ENCODE results near the gene RPL7A. TPM values are rescaled to one million over a fixed set of nuclear protein-coding genes. Genes with fewer than 3 reads are reported as not detected.
"Not testable (repeated sequence)": the region's sequence is repeated elsewhere in the genome, so short reads cannot be mapped to it uniquely, and the experiment has no call there.

The RPL7A gene
- total and polyA plus RNA-seq, 4 donors, result 1,304 to 3,584 (median 2,046) TPM

DNA sequence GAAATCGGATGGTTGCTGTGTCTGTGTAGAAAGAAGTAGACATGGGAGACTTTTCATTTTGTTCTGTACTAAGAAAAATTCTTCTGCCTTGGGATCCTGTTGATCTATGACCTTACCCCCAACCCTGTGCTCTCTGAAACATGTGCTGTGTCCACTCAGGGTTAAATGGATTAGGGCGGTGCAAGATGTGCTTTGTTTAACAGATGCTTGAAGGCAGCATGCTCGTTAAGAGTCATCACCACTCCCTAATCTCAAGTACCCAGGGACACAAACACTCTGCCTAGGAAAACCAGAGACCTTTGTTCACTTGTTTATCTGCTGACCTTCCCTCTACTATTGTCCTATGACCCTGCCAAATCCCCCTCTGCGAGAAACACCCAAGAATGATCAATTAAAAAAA, 43.4 kb downstream of the RPL7A start:
- DNase-seq; H3K4me3 ChIP-seq (ENCODE audit: low read length in 2 of 2); intact Hi-C loops (cut with DNase I); ATAC-seq (ENCODE audit: low FRiP score); H3K27ac ChIP-seq (ENCODE audit: low read depth in 1 of 2, low read length in 2 of 2); H3K27me3 ChIP-seq (ENCODE audit: control insufficient read depth in 1 of 2, insufficient read depth in 2 of 2, low read length in 1 of 2); H3K9me3 ChIP-seq (ENCODE audit: control insufficient read depth, low read length); H3K36me3 ChIP-seq (ENCODE audit: control insufficient read depth in 1 of 2, insufficient read depth in 2 of 2, low read length in 1 of 2); H3K4me1 ChIP-seq (ENCODE audit: control insufficient read depth in 1 of 2, insufficient read depth in 2 of 2, low read length in 2 of 2): not testable (repeated sequence)
- WGBS, 2 donors, result 66 to 73% methylated on average over 2 to 3 of the region's 4 CpGs

DNA sequence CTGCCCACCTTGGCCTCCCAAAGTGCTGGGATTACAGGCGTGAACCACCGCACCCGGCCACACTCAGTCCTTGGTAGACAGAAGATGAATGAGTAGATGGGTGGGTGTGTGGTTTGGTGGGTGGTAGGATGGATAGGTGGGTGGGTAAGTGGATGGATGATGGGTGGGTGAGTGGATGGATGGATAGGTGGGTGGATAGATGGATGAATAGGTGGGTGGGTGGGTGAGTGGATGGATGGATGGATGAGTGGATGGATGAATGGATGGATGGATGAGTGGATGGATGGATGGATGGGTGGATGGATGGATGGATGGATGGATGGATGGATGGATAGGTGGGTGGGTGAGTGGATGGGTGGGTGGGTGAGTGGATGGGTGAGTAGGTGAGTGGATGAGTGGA, 44.3 kb downstream of the RPL7A start:
- H3K27ac ChIP-seq (ENCODE audit: low read depth in 1 of 2, low read length in 2 of 2); DNase-seq; H3K4me3 ChIP-seq (ENCODE audit: low read length in 2 of 2); H3K27me3 ChIP-seq (ENCODE audit: control insufficient read depth in 1 of 2, insufficient read depth in 2 of 2, low read length in 1 of 2); H3K36me3 ChIP-seq (ENCODE audit: control insufficient read depth in 1 of 2, insufficient read depth in 2 of 2, low read length in 1 of 2); H3K4me1 ChIP-seq (ENCODE audit: control insufficient read depth in 1 of 2, insufficient read depth in 2 of 2, low read length in 2 of 2); ATAC-seq (ENCODE audit: low FRiP score); intact Hi-C loops (cut with DNase I); H3K9me3 ChIP-seq (ENCODE audit: control insufficient read depth, low read length): not testable (repeated sequence)
- 95 to 96% methylated on average over 3 of the region's 3 CpGs for WGBS, 2 donors

DNA sequence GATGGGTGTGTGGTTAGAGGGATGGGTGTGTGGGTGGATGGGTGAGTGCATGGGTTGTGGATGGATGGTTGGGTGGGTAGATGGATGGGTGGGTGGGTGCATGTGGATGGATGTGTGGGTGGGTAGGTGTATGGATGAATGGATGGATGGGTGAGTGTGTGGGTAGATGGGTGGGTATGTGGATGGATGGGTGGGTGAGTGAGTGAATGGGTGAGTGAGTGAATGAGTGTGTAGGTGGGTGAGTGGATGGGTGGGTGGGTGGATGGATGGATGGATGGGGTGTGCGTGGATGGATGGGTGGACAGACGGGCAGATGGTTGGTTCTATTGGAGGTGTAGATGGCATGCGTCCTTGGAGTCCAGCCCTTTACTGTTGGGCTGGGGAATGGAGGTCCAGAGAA, 45.4 kb downstream of the RPL7A start:
- WGBS, 2 donors, result 85 to 89% methylated on average over 3 of the region's 3 CpGs
- H3K9me3 ChIP-seq (ENCODE audit: control insufficient read depth, low read length), result no peaks in the 10 kb centered on the region
- intact Hi-C loops (cut with DNase I), result no loop called here
- H3K4me3 ChIP-seq (ENCODE audit: low read length in 2 of 2), result no peak overlapping the region
- no peaks in the 10 kb centered on the region for H3K27me3 ChIP-seq (ENCODE audit: control insufficient read depth in 1 of 2, insufficient read depth in 2 of 2, low read length in 1 of 2)
- H3K27ac ChIP-seq (ENCODE audit: low read depth in 1 of 2, low read length in 2 of 2), result no peak overlapping the region
- H3K4me1 ChIP-seq (ENCODE audit: control insufficient read depth in 1 of 2, insufficient read depth in 2 of 2, low read length in 2 of 2), result no peaks in the 10 kb centered on the region
- DNase-seq (no peak), ATAC-seq (ENCODE audit: low FRiP score) (no peak)
- H3K36me3 ChIP-seq (ENCODE audit: control insufficient read depth in 1 of 2, insufficient read depth in 2 of 2, low read length in 1 of 2), result no peaks in the 10 kb centered on the region

DNA sequence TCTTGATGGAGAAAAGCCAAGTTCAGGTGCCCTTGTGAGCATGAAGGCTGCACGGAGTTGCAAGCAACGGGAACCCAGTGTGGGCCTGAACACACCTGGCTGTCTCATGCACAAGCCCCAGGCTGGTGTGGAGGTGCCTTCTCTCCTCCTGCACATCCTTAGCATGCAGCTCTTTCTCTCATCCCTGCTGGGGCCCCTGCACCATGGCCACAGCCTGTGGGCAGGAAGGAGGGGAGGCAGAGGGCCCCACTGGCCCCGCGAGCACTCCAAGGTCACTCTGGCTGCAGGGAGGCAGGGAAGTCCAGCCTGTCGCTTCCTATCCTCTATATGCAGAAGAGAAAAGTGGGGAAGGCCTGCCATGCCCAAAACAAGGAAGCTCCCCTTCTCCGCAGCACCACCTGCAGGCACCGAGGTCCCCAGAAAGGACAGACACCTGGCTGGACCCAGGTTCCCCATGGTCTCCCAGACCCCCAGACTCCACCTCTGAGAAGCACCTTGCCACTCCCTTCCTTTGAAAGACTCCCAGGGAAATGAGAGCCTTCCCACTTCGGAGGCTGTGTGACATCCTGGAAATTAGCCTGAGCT, 46.8 kb downstream of the RPL7A start:
- DNase-seq (no peak), ATAC-seq (ENCODE audit: low FRiP score) (no peak)
- H3K4me1 ChIP-seq (ENCODE audit: control insufficient read depth in 1 of 2, insufficient read depth in 2 of 2, low read length in 2 of 2), result no peaks in the 10 kb centered on the region
- H3K36me3 ChIP-seq (ENCODE audit: control insufficient read depth in 1 of 2, insufficient read depth in 2 of 2, low read length in 1 of 2), result no peaks in the 10 kb centered on the region
- no peak overlapping the region for H3K27ac ChIP-seq (ENCODE audit: low read depth in 1 of 2, low read length in 2 of 2)
- intact Hi-C loops (cut with DNase I), result no loop called here
- H3K9me3 ChIP-seq (ENCODE audit: control insufficient read depth, low read length), result no peaks in the 10 kb centered on the region
- H3K27me3 ChIP-seq (ENCODE audit: control insufficient read depth in 1 of 2, insufficient read depth in 2 of 2, low read length in 1 of 2), result no peaks in the 10 kb centered on the region
- 46 to 54% methylated on average over 8 of the region's 8 CpGs for WGBS, 2 donors
- no peak overlapping the region for H3K4me3 ChIP-seq (ENCODE audit: low read length in 2 of 2)

DNA sequence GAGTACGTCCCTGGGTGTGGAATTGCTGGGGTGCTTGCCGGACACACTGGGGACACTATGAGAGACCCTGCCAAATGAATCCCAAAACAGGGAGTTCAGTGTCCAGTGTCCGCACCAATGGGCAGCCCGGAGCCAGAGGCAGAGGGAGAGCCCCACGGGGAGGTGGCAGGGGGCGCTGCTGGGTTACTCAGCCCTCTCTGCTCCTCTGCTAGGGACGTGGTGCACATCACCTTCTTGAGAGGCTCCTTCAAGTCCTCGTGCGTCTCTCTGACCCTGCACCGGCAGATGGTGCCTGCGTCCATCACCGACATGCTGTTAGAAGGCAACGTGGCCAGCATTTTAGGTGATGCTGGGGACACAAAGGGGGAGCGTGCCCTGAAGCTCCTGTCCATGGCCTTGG, 48.9 kb downstream of the RPL7A start:
- Histone ChIP-seq H3K4me1 (ENCODE audit: control insufficient read depth in 1 of 2, insufficient read depth in 2 of 2, low read length in 2 of 2) (no peaks in the 10 kb centered on the region), H3K9me3 (ENCODE audit: control insufficient read depth, low read length) (no peaks in the 10 kb centered on the region), H3K27me3 (ENCODE audit: control insufficient read depth in 1 of 2, insufficient read depth in 2 of 2, low read length in 1 of 2) (no peaks in the 10 kb centered on the region), H3K27ac (ENCODE audit: low read depth in 1 of 2, low read length in 2 of 2) (no peak overlapping the region), H3K4me3 (ENCODE audit: low read length in 2 of 2) (no peak overlapping the region), H3K36me3 (ENCODE audit: control insufficient read depth in 1 of 2, insufficient read depth in 2 of 2, low read length in 1 of 2) (no peaks in the 10 kb centered on the region)
- ATAC-seq (ENCODE audit: low FRiP score), result no peak
- intact Hi-C loops (cut with DNase I), result no loop called here
- no peak for DNase-seq
- WGBS, 2 donors, result 25 to 26% methylated on average over 13 to 14 of the region's 14 CpGs

DNA sequence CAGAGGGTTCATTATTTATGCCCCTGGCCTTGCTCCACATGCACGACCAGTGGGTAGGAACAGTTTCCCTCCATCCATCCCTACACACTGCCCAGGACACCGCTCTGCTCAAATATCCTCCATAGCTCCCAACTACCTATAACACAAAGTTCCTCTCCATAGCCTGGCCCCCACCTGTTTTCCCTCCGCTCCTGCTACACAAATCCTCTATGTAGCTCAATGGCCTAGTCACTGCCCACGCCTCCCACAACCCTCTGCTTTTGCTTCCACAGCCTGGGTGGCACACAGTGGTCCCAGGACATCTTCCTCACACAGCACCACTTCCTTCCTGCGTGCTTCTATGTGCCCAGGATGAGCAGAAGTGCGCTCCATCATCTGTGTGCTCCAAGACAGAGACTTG, 49.4 kb downstream of the RPL7A start:
- H3K36me3 ChIP-seq (ENCODE audit: control insufficient read depth in 1 of 2, insufficient read depth in 2 of 2, low read length in 1 of 2), result no peaks in the 10 kb centered on the region
- H3K9me3 ChIP-seq (ENCODE audit: control insufficient read depth, low read length), result no peaks in the 10 kb centered on the region
- H3K4me3 ChIP-seq (ENCODE audit: low read length in 2 of 2), result no peak overlapping the region
- no peaks in the 10 kb centered on the region for H3K27me3 ChIP-seq (ENCODE audit: control insufficient read depth in 1 of 2, insufficient read depth in 2 of 2, low read length in 1 of 2)
- no peaks in the 10 kb centered on the region for H3K4me1 ChIP-seq (ENCODE audit: control insufficient read depth in 1 of 2, insufficient read depth in 2 of 2, low read length in 2 of 2)
- WGBS, 2 donors, result 79 to 80% methylated on average over 6 of the region's 6 CpGs
- no peak overlapping the region for H3K27ac ChIP-seq (ENCODE audit: low read depth in 1 of 2, low read length in 2 of 2)
- ATAC-seq (ENCODE audit: low FRiP score) (no peak), DNase-seq (no peak)
- intact Hi-C loops (cut with DNase I), result no loop called here

DNA sequence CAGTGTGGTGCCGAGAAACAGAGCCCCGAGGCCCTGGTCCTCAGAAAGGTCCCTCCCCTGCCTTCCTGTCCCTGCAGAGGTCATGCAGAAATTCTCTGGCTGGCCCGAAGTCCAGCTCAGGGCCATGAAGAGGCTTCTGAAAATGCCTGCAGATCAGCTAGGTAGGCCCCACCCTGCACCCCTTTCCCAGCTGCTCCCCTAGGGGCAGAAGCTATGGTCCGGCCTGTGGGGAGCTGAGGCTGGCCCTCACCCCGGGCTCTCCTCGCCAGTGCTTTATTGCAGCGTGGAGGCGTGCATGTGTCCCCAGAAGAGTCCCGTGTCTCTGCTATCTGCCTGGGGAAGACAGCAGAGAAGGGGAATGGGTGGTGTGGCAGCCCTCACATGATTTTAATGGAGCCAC, 49.9 kb downstream of the RPL7A start:
- WGBS, 2 donors, result 65 to 73% methylated on average over 9 of the region's 9 CpGs
- no peak for DNase-seq
- Histone ChIP-seq H3K4me1 (ENCODE audit: control insufficient read depth in 1 of 2, insufficient read depth in 2 of 2, low read length in 2 of 2) (no peaks in the 10 kb centered on the region), H3K4me3 (ENCODE audit: low read length in 2 of 2) (no peak overlapping the region), H3K27me3 (ENCODE audit: control insufficient read depth in 1 of 2, insufficient read depth in 2 of 2, low read length in 1 of 2) (no peaks in the 10 kb centered on the region), H3K36me3 (ENCODE audit: control insufficient read depth in 1 of 2, insufficient read depth in 2 of 2, low read length in 1 of 2) (no peaks in the 10 kb centered on the region), H3K27ac (ENCODE audit: low read depth in 1 of 2, low read length in 2 of 2) (no peak overlapping the region), H3K9me3 (ENCODE audit: control insufficient read depth, low read length) (no peaks in the 10 kb centered on the region)
- intact Hi-C loops (cut with DNase I), result no loop called here
- no peak for ATAC-seq (ENCODE audit: low FRiP score)

DNA sequence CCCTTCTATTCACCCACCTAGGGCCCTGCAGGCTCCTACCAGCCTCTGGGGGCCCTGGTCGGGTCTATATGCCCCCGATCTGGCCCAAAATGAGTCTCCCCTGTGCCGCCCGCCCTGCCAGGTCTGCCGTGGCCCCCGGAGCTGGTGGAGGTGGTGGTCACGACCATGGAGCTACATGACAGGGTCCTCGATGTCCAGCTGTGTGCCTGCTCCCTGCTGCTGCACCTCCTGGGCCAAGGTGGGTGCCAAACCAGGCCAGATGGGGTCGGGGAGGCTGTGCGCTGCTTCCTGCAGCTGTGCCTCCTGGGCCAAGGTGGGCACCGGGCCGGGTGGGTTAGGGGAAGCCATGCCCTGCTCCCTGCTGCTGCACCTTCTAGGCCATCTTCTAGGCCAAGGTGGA, 52.3 kb downstream of the RPL7A start:
- H3K27me3 ChIP-seq (ENCODE audit: control insufficient read depth in 1 of 2, insufficient read depth in 2 of 2, low read length in 1 of 2), result no peaks in the 10 kb centered on the region
- WGBS, 2 donors, result 88 to 90% methylated on average over 12 of the region's 12 CpGs
- intact Hi-C loops (cut with DNase I), result no loop called here
- H3K36me3 ChIP-seq (ENCODE audit: control insufficient read depth in 1 of 2, insufficient read depth in 2 of 2, low read length in 1 of 2), result no peaks in the 10 kb centered on the region
- H3K4me1 ChIP-seq (ENCODE audit: control insufficient read depth in 1 of 2, insufficient read depth in 2 of 2, low read length in 2 of 2), result no peaks in the 10 kb centered on the region
- DNase-seq, result no peak
- no peaks in the 10 kb centered on the region for H3K9me3 ChIP-seq (ENCODE audit: control insufficient read depth, low read length)
- no peak overlapping the region for H3K4me3 ChIP-seq (ENCODE audit: low read length in 2 of 2)
- ATAC-seq (ENCODE audit: low FRiP score), result no peak
- H3K27ac ChIP-seq (ENCODE audit: low read depth in 1 of 2, low read length in 2 of 2), result no peak overlapping the region
